NCI-H1436 treated with DMSO at 0.1 percent for 48 hours (cell line): Measurements from ENCODE around the gene MS4A2.
"Not testable (repeated sequence)": the region's sequence is repeated elsewhere in the genome, so short reads cannot be mapped to it uniquely, and the experiment has no call there.

Source experiments
- DNase-seq: peaks from one replicate; lab custom pipeline; 2025; lab: John Stamatoyannopoulos, UW

Gene MS4A2

DNA sequence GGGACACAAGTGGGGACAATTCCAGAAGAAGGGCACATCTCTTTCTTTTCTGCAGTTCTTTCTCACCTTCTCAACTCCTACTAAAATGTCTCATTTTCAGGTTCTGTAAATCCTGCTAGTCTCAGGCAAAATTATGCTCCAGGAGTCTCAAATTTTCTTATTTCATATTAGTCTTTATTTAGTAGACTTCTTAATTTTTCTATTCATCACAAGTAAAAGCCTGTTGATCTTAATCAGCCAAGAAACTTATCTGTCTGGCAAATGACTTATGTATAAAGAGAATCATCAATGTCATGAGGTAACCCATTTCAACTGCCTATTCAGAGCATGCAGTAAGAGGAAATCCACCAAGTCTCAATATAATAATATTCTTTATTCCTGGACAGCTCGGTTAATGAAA is at the start of gene MS4A2:
MS4A2 (plus strand) TSS at position 301 of the 400 bp plus-strand sequence. CDS start 102 bp downstream, outside the sequence.
- no peak for DNase-seq

DNA sequence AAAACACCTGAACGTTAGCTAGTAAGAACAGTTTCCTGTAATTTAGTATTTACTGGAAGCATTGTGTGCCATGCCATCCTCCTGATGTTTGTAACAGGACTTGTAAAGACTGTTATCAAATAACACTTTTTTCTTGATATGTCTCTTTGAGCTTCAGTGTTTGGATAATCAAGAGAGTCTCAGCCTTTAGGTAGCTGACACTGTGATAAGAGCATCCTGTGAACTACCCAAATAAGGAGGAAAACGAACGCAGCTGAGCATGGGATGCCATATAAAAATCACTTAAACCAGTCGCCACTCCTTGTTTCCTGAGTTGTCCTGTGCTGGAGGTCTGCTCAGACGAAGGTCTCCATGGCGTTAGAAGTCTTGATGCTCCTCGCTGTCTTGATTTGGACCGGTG is 48.4 kb upstream of the MS4A2 start, which contains the start of gene OOSP2:
OOSP2 (plus strand) TSS at position 301 of the 400 bp plus-strand sequence; CDS start at position 352, 51 bp downstream.
- no peak for DNase-seq

- not testable (repeated sequence) for DNase-seq
Observed at GRCh38 chr11:60050422-60050821, 38.0 kb upstream of the MS4A2 start.

DNA sequence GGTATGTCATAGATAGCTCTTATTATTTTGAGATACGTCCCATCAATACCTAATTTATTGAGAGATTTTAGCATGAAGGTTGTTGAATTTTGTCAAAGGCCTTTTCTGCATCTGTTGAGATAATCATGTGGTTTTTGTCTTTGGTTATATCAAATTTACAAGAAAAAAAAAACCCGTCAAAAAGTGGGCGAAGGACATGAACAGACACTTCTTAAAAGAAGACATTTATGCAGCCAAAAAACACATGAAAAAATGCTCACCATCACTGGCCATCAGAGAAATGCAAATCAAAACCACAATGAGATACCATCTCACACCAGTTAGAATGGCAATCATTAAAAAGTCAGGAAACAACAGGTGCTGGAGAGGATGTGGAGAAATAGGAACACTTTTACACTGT is 37.6 kb upstream of the MS4A2 start:
- not testable (repeated sequence) for DNase-seq

- no peak for DNase-seq
Observed at GRCh38 chr11:60056349-60056969, 32.0 kb upstream of the MS4A2 start, which contains the start of gene MS4A3. Gene MS4A3, plus strand, starts transcription at chr11:60056665. Its CDS starts 4,496 bp downstream, at chr11:60061161.

DNA sequence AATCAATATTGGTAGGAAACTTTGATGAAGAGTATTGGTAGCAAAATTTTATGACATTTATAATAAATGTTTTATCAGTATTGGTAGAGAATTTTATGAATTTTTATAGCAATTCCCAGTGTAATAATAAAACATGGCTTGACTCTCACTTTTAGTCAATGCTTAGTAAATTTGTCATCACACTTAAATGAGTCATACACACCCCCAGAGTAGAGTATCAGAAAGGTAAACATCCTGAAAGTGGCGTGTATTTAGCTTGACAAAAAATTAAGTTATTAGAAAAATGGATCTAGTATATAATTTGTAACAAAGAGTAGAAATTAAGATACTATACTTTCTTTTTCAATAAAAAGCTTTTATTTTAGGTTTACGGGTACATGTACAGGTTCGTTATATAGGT is 29.4 kb upstream of the MS4A2 start:
- no peak for DNase-seq

GRCh38 chr11:60059521-60060240 is 28.8 kb upstream of the MS4A2 start:
- DNase-seq, result no peak

GRCh38 chr11:60064111-60064510 is 24.4 kb upstream of the MS4A2 start:
- no peak for DNase-seq

GRCh38 chr11:60065801-60066200 is 22.7 kb upstream of the MS4A2 start:
- no peak for DNase-seq

DNA sequence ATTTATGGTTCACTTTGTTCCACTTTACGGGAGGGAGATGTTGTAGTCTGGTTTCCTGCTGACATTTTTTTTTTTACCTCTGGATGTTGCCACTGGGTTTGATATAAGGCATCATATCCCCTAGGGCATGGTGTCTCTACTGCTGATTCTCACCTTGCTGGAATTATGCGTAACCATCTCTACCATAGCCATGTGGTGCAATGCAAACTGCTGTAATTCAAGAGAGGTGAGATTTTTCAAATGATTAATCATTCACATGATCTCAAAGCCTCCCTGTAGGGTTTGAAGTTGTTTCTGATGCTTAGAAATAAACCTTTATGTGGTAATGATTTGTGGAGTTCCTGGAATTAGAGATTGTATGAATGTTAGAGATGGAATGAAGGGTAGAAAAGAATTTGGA is 19.0 kb upstream of the MS4A2 start:
- no peak for DNase-seq

DNA sequence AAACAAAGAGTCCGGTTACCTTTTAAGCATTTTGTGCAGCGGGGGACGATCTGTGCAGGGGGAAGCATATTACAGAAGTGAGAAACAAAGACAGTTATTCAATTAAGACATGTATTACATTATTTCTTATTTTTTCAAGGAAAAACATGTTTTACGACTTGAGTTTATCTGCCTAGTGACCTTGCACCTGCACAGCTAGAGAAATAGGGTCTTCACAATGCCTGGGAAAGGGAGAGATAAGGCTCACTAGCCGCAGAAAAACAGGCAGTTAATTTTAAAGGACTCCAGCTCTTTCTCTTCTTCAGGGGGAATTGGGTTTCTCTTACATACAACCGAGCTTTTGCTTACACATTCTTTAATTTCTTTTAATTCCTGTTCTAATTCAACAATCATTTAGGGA is 16.8 kb upstream of the MS4A2 start:
- DNase-seq, result not testable (repeated sequence)

DNA sequence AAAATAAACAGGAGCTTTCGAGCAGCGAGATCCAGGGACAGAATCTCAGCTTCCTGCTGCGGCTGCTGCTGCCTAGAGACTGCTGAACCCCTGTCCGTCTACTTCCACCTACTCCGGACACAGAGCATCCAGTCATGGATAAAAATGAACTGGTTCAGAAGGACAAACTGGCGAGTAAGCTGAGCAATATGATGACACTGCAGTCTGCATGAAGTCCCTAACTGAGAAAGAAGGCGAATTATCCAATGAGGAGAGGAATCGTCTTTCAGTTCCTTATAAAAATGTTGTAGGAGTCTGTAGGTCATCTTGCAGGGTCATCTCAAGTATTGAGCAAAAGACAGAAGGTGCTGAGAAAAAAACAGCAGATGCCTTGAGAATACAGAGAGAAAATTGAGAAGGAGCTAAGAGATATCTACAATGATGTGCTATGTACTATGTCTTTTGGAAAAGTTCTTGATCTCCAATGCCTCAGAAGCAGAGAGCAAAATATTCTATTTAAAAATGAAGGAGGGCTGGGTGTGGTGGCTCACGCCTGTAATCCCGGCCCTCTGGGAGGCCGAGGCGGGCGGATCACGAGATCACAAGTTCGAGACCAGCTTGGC is 11.1 kb upstream of the MS4A2 start:
- no peak for DNase-seq

DNA sequence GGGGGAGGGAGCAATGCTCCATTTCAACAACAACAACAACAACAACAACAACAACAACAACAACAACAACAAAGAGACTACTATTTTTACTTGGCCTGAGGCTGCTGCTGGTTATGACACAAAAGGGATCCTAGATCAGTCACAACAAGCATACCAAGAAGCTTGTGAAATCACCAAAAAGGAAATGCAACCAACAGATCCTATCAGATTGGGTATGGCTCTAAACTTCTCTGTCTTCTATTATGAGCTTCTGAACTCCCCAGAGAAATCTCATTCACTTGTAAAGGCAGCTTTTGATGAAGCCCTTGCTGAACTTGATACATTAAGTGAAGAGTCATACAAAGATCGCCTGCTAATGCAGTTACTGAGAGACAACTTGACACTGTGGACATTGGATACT is 10.5 kb upstream of the MS4A2 start:
- DNase-seq, result no peak

DNA sequence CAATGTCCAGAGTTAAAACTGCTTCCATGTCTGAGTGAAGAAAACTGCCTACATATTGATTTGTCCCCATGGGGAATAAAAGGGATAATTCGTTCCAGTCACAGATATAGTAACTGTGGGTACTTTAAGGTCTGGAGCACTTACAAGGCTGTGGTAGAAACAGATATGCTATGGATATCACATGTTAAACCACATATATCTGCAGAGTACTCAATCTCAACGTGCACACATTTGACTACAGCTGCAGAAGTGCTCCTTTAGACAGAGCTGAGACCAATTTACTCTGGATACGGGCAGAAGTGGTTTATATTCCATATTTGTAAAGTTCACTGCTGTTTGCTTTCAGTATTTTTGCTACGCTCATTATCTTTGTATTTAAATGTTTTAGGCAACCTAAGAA is 9.7 kb upstream of the MS4A2 start:
- no peak for DNase-seq

GRCh38 chr11:60080535-60080934 is 7.9 kb upstream of the MS4A2 start:
- no peak for DNase-seq

DNA sequence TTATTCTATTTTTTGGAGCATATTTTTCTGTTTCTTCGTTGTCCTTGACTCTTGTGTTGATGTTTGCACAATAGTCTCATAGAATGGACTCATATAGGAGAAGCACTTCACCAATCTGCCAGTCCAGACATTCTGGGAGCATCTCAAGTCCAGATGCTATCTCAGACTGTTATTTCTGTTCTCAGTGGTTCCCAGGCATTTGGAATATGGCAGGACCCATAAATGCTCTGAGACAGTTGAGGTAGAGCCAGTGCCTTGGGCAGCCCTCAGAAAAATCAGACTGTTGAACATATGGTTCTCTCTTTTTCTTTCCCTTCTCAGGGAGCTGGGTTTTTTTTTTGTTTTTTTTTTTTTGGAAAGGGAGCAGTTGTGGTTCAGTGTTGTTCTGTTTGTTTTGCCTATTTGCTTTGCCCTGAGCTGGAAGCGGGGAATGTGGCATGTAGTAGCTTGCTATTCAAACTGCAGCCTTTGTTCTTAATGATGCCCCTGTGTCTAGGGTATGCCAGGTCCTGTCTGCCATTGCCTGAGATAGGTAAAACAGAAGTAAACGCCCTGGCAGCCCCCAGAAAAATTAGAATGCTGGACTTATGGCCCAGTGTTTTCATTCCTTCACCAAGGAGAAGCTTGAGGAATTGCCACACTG is 3.7 kb upstream of the MS4A2 start:
- no peak for DNase-seq

- no peak for DNase-seq
Observed at GRCh38 chr11:60085909-60086308, 2.6 kb upstream of the MS4A2 start.

DNA sequence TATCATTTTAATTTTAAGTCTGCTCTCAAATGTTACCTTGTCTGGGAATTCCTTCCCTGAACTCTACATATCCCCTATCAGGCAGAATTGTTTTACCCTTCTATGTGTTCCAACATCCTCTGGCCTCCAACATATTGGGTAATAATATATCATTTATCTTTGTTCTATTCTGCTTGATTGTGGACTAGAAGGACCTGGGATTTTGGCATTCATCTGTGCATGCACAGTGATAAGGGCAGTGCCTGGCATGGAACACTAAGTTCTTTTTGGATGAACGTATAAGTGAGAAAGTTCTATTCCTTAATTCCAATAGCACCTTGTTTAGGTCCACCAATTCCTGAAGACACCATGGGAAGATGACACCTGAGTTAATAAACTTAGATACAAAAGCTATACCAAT is 1.2 kb upstream of the MS4A2 start:
- DNase-seq, result no peak

- no peak for DNase-seq
Observed at GRCh38 chr11:60095477-60096120, 7.1 kb downstream of the MS4A2 start.

GRCh38 chr11:60097189-60097588 is 8.7 kb downstream of the MS4A2 start:
- DNase-seq, result no peak

DNA sequence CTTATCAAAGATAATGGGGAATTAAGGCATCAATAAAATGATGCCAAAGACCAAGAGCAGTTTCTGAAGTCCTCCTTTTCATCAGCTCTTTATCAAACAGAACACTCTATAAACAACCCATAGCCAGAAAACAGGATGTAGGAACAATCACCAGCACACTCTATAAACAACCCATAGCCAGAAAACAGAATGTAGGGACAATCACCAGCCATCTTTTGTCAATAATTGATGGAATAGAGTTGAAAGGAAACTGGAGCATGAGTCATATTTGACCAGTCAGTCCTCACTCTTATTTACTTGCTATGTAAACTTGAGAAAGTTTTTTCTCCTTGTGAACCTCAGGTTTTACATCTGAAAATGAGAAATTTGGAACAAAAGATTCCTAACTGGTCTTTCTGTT is 10.0 kb downstream of the MS4A2 start:
- no peak for DNase-seq

GRCh38 chr11:60100516-60100915 is 12.1 kb downstream of the MS4A2 start:
- DNase-seq, result no peak
